ENCODE data around the gene CTNNA2. TPM values are rescaled to one million over a fixed set of nuclear protein-coding genes. Genes with fewer than 3 reads are reported as not detected.

CTNNA2 gene
- polyA plus RNA-seq, 1 of the 3 experiments (the other 2 are of a cell fraction) = 0.30 TPM

- no peaks in the 10 kb centered on the region for H3F3A ChIP-seq (replicated peaks; ENCODE audit: insufficient read depth)
- H3K36me3 ChIP-seq (replicated peaks in 1 of 2; ENCODE audit: control insufficient read depth in 1 of 2, insufficient read depth in 2 of 2, low read length in 1 of 2) = no peaks in the 10 kb centered on the region
- no peak overlapping the region for H3K9ac ChIP-seq
- no peaks in the 10 kb centered on the region for H3K9me3 ChIP-seq
- ChIA-PET POLR2A (no interaction called here), CTCF (no interaction called here)
- no peak overlapping the region for H3K4me3 ChIP-seq (ENCODE audit: low read depth in 2 of 2, low read length in 1 of 2)
- no peaks in the 10 kb centered on the region for H3K4me1 ChIP-seq (ENCODE audit: control insufficient read depth in 1 of 2, insufficient read depth in 2 of 2, low read depth in 1 of 2, low read length in 1 of 2)
- no peak overlapping the region for H2AFZ ChIP-seq (ENCODE audit: low read depth)
- no peak overlapping the region for H3K4me2 ChIP-seq
- no peak for DNase-seq
- no peak overlapping the region for H3K27ac ChIP-seq (ENCODE audit: low read depth in 2 of 2, low read length in 1 of 2)
- no peak for TF ChIP-seq FOSL2 (IDR thresholded peaks at IDR 0.05; ENCODE audit: borderline replicate concordance, low read depth)
- no peak for TF ChIP-seq NFIC (IDR thresholded peaks at IDR 0.05; ENCODE audit: borderline replicate concordance)
- no peak for TF ChIP-seq PBX3 (IDR thresholded peaks at IDR 0.05)
- TF ChIP-seq GABPA (IDR thresholded peaks at IDR 0.05; ENCODE audit: low read depth) = no peak
- TF ChIP-seq SIN3A (IDR thresholded peaks at IDR 0.05; ENCODE audit: borderline replicate concordance, low read depth, low read length) = no peak
- TF ChIP-seq, protein P1, sequence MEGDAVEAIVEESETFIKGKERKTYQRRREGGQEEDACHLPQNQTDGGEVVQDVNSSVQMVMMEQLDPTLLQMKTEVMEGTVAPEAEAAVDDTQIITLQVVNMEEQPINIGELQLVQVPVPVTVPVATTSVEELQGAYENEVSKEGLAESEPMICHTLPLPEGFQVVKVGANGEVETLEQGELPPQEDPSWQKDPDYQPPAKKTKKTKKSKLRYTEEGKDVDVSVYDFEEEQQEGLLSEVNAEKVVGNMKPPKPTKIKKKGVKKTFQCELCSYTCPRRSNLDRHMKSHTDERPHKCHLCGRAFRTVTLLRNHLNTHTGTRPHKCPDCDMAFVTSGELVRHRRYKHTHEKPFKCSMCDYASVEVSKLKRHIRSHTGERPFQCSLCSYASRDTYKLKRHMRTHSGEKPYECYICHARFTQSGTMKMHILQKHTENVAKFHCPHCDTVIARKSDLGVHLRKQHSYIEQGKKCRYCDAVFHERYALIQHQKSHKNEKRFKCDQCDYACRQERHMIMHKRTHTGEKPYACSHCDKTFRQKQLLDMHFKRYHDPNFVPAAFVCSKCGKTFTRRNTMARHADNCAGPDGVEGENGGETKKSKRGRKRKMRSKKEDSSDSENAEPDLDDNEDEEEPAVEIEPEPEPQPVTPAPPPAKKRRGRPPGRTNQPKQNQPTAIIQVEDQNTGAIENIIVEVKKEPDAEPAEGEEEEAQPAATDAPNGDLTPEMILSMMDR (IDR thresholded peaks at IDR 0.05) = no peak
- no peak for TF ChIP-seq USF2 (IDR thresholded peaks at IDR 0.05; ENCODE audit: borderline replicate concordance, low read depth, low read length)
- no peak for TF ChIP-seq MEF2A (IDR thresholded peaks at IDR 0.05; ENCODE audit: borderline replicate concordance, low read depth)
- no peak for TF ChIP-seq EZH2phosphoT487 (IDR thresholded peaks at IDR 0.05; ENCODE audit: borderline replicate concordance, low read depth)
- TF ChIP-seq, protein P2, sequence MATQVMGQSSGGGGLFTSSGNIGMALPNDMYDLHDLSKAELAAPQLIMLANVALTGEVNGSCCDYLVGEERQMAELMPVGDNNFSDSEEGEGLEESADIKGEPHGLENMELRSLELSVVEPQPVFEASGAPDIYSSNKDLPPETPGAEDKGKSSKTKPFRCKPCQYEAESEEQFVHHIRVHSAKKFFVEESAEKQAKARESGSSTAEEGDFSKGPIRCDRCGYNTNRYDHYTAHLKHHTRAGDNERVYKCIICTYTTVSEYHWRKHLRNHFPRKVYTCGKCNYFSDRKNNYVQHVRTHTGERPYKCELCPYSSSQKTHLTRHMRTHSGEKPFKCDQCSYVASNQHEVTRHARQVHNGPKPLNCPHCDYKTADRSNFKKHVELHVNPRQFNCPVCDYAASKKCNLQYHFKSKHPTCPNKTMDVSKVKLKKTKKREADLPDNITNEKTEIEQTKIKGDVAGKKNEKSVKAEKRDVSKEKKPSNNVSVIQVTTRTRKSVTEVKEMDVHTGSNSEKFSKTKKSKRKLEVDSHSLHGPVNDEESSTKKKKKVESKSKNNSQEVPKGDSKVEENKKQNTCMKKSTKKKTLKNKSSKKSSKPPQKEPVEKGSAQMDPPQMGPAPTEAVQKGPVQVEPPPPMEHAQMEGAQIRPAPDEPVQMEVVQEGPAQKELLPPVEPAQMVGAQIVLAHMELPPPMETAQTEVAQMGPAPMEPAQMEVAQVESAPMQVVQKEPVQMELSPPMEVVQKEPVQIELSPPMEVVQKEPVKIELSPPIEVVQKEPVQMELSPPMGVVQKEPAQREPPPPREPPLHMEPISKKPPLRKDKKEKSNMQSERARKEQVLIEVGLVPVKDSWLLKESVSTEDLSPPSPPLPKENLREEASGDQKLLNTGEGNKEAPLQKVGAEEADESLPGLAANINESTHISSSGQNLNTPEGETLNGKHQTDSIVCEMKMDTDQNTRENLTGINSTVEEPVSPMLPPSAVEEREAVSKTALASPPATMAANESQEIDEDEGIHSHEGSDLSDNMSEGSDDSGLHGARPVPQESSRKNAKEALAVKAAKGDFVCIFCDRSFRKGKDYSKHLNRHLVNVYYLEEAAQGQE (IDR thresholded peaks at IDR 0.05; ENCODE audit: low read depth, low read length) = no peak
- no peak for TF ChIP-seq TAF1 (IDR thresholded peaks at IDR 0.05; ENCODE audit: borderline replicate concordance, low read depth, low read length)
- no peak for TF ChIP-seq NRF1 (IDR thresholded peaks at IDR 0.05; ENCODE audit: low read depth, low read length)
- no peak for TF ChIP-seq CHD2 (IDR thresholded peaks at IDR 0.05; ENCODE audit: low read length, partially characterized antibody)
- TF ChIP-seq GATA2 (CRISPR knock-in tag; IDR thresholded peaks at IDR 0.05) = no peak
- TF ChIP-seq FOXM1 (IDR thresholded peaks at IDR 0.05; ENCODE audit: low read depth) = no peak
- WGBS (ENCODE audit: low lambda C conversion rate) = 57% methylated on average over 1 of the region's 1 CpG
- H3K9me2 ChIP-seq = no peaks in the 10 kb centered on the region
- no peaks in the 10 kb centered on the region for H3K27me3 ChIP-seq (ENCODE audit: insufficient read depth)
- no peaks in the 10 kb centered on the region for H4K20me1 ChIP-seq (ENCODE audit: insufficient read depth)
- H3K79me2 ChIP-seq (ENCODE audit: insufficient read depth) = no peaks in the 10 kb centered on the region
Measured at GRCh38 chr2:79714283-79714682, 201.4 kb downstream of the CTNNA2 start.

All from SK-N-SH (cell line).